Endothelial cell of hepatic sinusoid (primary cell): Measurements from ENCODE around the gene ZNF775.

Experiments
- in situ Hi-C: cut with HindIII; loops from 2 replicates; pipeline ENCODE4 v1.10.0; 2017; ENCODE audit warnings: low sequenced_read_pairs

The ZNF775 gene

GRCh38 chr7:150367677-150368095, 11.4 kb upstream of the ZNF775 start:
- in situ Hi-C loops: no loop called here

GRCh38 chr7:150368096-150368883, 10.8 kb upstream of the ZNF775 start, which contains the start of gene REPIN1:
REPIN1 (plus strand) TSS chr7:150368822; CDS start chr7:150369712, 890 bp downstream.
- in situ Hi-C loops: no loop called here

- in situ Hi-C loops: no loop called here
These were observed 10.0 kb upstream of the ZNF775 start for GRCh38 chr7:150368884-150369747.

- in situ Hi-C loops: no loop called here
These were observed 9.2 kb upstream of the ZNF775 start for GRCh38 chr7:150369748-150370501.

GRCh38 chr7:150370612-150371071, 8.5 kb upstream of the ZNF775 start:
- in situ Hi-C loops: no loop called here

GRCh38 chr7:150371131-150371995, 7.8 kb upstream of the ZNF775 start:
- in situ Hi-C loops: no loop called here

GRCh38 chr7:150371996-150372270, 7.2 kb upstream of the ZNF775 start:
- in situ Hi-C loops: no loop called here

GRCh38 chr7:150372271-150373048, 6.7 kb upstream of the ZNF775 start:
- in situ Hi-C loops: no loop called here

- in situ Hi-C loops: no loop called here
These were observed 5.9 kb upstream of the ZNF775 start for GRCh38 chr7:150373049-150373801.

- in situ Hi-C loops: no loop called here
These were observed 5.1 kb upstream of the ZNF775 start for GRCh38 chr7:150374026-150374425.

- in situ Hi-C loops: no loop called here
These were observed 4.7 kb upstream of the ZNF775 start for GRCh38 chr7:150374472-150374871.

- in situ Hi-C loops: no loop called here
These were observed 3.2 kb upstream of the ZNF775 start for GRCh38 chr7:150375662-150376521.

GRCh38 chr7:150376560-150376959, 2.6 kb upstream of the ZNF775 start:
- in situ Hi-C loops: no loop called here

- in situ Hi-C loops: no loop called here
These were observed 1.9 kb upstream of the ZNF775 start for GRCh38 chr7:150377196-150377595.

GRCh38 chr7:150377635-150378034, 1.5 kb upstream of the ZNF775 start:
- in situ Hi-C loops: no loop called here

- in situ Hi-C loops: no loop called here
These were observed 846 bp upstream of the ZNF775 start for GRCh38 chr7:150378115-150378852.
